HepG2 (cell line): ENCODE data around the gene MTHFD1. TPM values are rescaled to one million over a fixed set of nuclear protein-coding genes. Genes with fewer than 3 reads are reported as not detected.

Experiments
- ATAC-seq: fragments of 200-7000 bp; cut with Tn5 transposase; 3 replicates; pipeline ENCODE4 v1.9.1; 2020; ENCODE audit warnings: mild to moderate bottlenecking, moderate library complexity
- BruUV-seq: library from RNA; stranded (reverse); fragments of 400-500 nt; replicated peaks from 2 replicates; lab custom pipeline; 2021; lab: Mats Ljungman, UMichigan
- CTCF ChIA-PET: fragments of 300-600 bp; formaldehyde crosslinking; extraction: SDS; loops from one replicate; lab custom pipeline; 2021; ENCODE audit warnings: low total read pairs, inconsistent platforms, low intra/inter-chr PET ratio; lab: Yijun Ruan, JAX
- POLR2A ChIA-PET: fragments of 350-600 bp; sonication (Branson Sonifier 250); formaldehyde crosslinking; loops from one replicate; lab custom pipeline; 2020; ENCODE audit warnings: antibody characterized with exemption, inconsistent platforms; lab: Yijun Ruan, JAX
- DNase-seq: peaks from one replicate; pipeline ENCODE4 v3.0.0-alpha.2; 2015; ENCODE audit warnings: low spot score
- FAIRE-seq: peaks from 3 replicates; lab custom pipeline; 2011; peaks lifted over from hg19 to GRCh38; lab: Jason Lieb, UNC
- H2AFZ ChIP-seq: one replicate; pipeline ENCODE4 v1.6.1; 2011; ENCODE audit warnings: low read length, inconsistent platforms
- H3K27ac ChIP-seq: fragments of 300-600 bp; 3 replicates; pipeline ENCODE4 v1.8.0; 2011; ENCODE audit warnings: mixed run types, mild to moderate bottlenecking, mixed read lengths, low read length, inconsistent platforms; ENCODE audit not compliant: insufficient read depth; ENCODE audit errors: extremely low read length
- H3K27me3 ChIP-seq, 2 experiments: fragments of 200-600 bp in 1 of 2; 2 replicates in 1 of 2; 3 replicates in 1 of 2; pipeline versions ENCODE4 v1.6.0 to v1.8.0; 2011; ENCODE audit warnings: low read length in 2 of 2, mild to moderate bottlenecking in 2 of 2, moderate library complexity in 2 of 2, inconsistent platforms in 1 of 2; ENCODE audit not compliant: insufficient read depth in 2 of 2, control insufficient read depth in 1 of 2
- H3K36me3 ChIP-seq, 2 experiments: fragments of 200-600 bp in 1 of 2; replicated peaks in 1 of 2; 2 replicates in 1 of 2; 3 replicates in 1 of 2; pipeline versions ENCODE4 v1.5.1 to v1.8.0; 2011; ENCODE audit warnings: low read length in 2 of 2, inconsistent platforms in 1 of 2; ENCODE audit not compliant: insufficient read depth in 2 of 2, control insufficient read depth in 1 of 2
- H3K4me1 ChIP-seq: 2 replicates; pipeline ENCODE4 v1.5.1; 2012; ENCODE audit warnings: low read length, inconsistent platforms; ENCODE audit not compliant: insufficient read depth
- H3K4me2 ChIP-seq: 2 replicates; pipeline ENCODE4 v1.6.0; 2011; ENCODE audit warnings: low read depth, low read length, inconsistent platforms
- H3K4me3 ChIP-seq, 3 experiments: fragments of 200-600 bp in 1 of 3; sonication (generic), shearing (Covaris generic) in 1 of 3; replicated peaks in 1 of 3; 2 replicates each; pipeline ENCODE4 v1.5.1; 2011 to 2016; ENCODE audit warnings: low read length in 3 of 3, inconsistent platforms in 2 of 3, low read depth in 2 of 3, mild to moderate bottlenecking in 2 of 3, control low read depth in 1 of 3, mixed read lengths in 1 of 3; ENCODE audit not compliant: insufficient read depth in 1 of 3
- H3K79me2 ChIP-seq: one replicate; pipeline ENCODE4 v1.6.1; 2011; ENCODE audit warnings: low read length, inconsistent platforms; ENCODE audit not compliant: insufficient read depth
- H3K9ac ChIP-seq: 2 replicates; pipeline ENCODE4 v1.6.0; 2011; ENCODE audit warnings: mild to moderate bottlenecking, low read depth, low read length, inconsistent platforms; ENCODE audit not compliant: insufficient read depth
- H3K9me3 ChIP-seq: 2 replicates; pipeline ENCODE4 v1.5.1; 2012; ENCODE audit warnings: mild to moderate bottlenecking, low read length
- H4K20me1 ChIP-seq: 2 replicates; pipeline ENCODE4 v1.6.0; 2011; ENCODE audit warnings: inconsistent platforms, mild to moderate bottlenecking, low read length, moderate library complexity; ENCODE audit not compliant: insufficient read depth
- AHR ChIP-seq: IDR thresholded peaks from 2 replicates; pipeline ENCODE4 v1.6.1; 2018; ENCODE audit warnings: missing genetic modification reagents, missing compliant biosample characterization
- ATF4 ChIP-seq, 2 experiments: fragments of 450-650 bp in 1 of 2; sonication (generic) in 1 of 2; formaldehyde crosslinking; IDR thresholded peaks; 2 replicates each; pipeline versions ENCODE4 v1.5.0 to v1.8.0; 2020 to 2022; ENCODE audit warnings: mild to moderate bottlenecking in 1 of 2, missing genetic modification reagents in 1 of 2
- CHD2 ChIP-seq: IDR thresholded peaks from 2 replicates; pipeline ENCODE4 v1.6.1; 2011; ENCODE audit warnings: low read depth, low read length, improper control_type of control experiment
- E2F1 ChIP-seq: sonication (generic); formaldehyde crosslinking; IDR thresholded peaks from 2 replicates; pipeline ENCODE4 v1.5.0; 2020; ENCODE audit warnings: missing genetic modification reagents
- EED ChIP-seq: sonication (generic); formaldehyde crosslinking; IDR thresholded peaks from 2 replicates; pipeline ENCODE4 v1.5.0; 2020; ENCODE audit warnings: mild to moderate bottlenecking, missing genetic modification reagents
- GTF3A ChIP-seq: sonication (generic); formaldehyde crosslinking; conservative IDR thresholded peaks from 2 replicates; pipeline ENCODE4 v1.4.0; 2020; ENCODE audit warnings: mild to moderate bottlenecking, missing genetic modification reagents
- MATR3 ChIP-seq: sonication (generic); formaldehyde crosslinking; IDR thresholded peaks from 2 replicates; pipeline ENCODE4 v1.4.0; 2020; ENCODE audit warnings: missing genetic modification reagents
- MLXIP ChIP-seq: sonication (generic); formaldehyde crosslinking; IDR thresholded peaks from 2 replicates; pipeline ENCODE4 v1.9.0; 2021; ENCODE audit warnings: missing genetic modification reagents, borderline replicate concordance
- POGK ChIP-seq: sonication (generic); formaldehyde crosslinking; conservative IDR thresholded peaks from 2 replicates; pipeline ENCODE4 v1.8.0; 2022; ENCODE audit warnings: mild to moderate bottlenecking, moderate library complexity, missing genetic modification reagents
- SALL1 ChIP-seq: sonication (generic); formaldehyde crosslinking; IDR thresholded peaks from 2 replicates; pipeline ENCODE4 v1.8.0; 2022; ENCODE audit warnings: mild to moderate bottlenecking, missing genetic modification reagents
- ZBTB14 ChIP-seq: sonication (generic); formaldehyde crosslinking; IDR thresholded peaks from 2 replicates; pipeline ENCODE4 v1.4.0; 2020; ENCODE audit warnings: missing genetic modification reagents
- ZFP37 ChIP-seq: sonication (generic); formaldehyde crosslinking; IDR thresholded peaks from 2 replicates; pipeline ENCODE4 v1.4.0; 2020; ENCODE audit warnings: missing genetic modification reagents, borderline replicate concordance
- ZNF552 ChIP-seq: sonication (generic); formaldehyde crosslinking; IDR thresholded peaks from 2 replicates; pipeline ENCODE4 v1.9.0; 2022; ENCODE audit warnings: missing genetic modification reagents, mild to moderate bottlenecking, borderline replicate concordance
- ZNF558 ChIP-seq: sonication (generic); formaldehyde crosslinking; IDR thresholded peaks from 2 replicates; pipeline ENCODE4 v1.9.0; 2022; ENCODE audit warnings: mild to moderate bottlenecking, missing genetic modification reagents, borderline replicate concordance
- ZNF577 ChIP-seq: sonication (generic); formaldehyde crosslinking; IDR thresholded peaks from 2 replicates; pipeline ENCODE4 v1.4.0; 2020; ENCODE audit warnings: mild to moderate bottlenecking, low read depth, missing genetic modification reagents, borderline replicate concordance
- ZNF737 ChIP-seq: sonication (generic); formaldehyde crosslinking; IDR thresholded peaks from 2 replicates; pipeline ENCODE4 v1.5.0; 2020; ENCODE audit warnings: missing genetic modification reagents, mild to moderate bottlenecking, borderline replicate concordance
- WGBS: methylation state at CpG from one replicate; pipeline ENCODE4 v1.1.6; 2017; ENCODE audit warnings: low lambda C conversion rate; 5-methylcytosine and 5-hydroxymethylcytosine counted together
- in situ Hi-C: cut with HindIII; loops from 2 replicates; pipeline ENCODE4 v1.10.0; 2017; ENCODE audit warnings: low pct_unique_long_range_greater_than_20kb; ENCODE audit not compliant: extremely low pct_ligation_motif_present
- intact Hi-C: fragments of 100-400 bp; cut with micrococcal nuclease; formaldehyde crosslinking; loops from one replicate; pipeline ENCODE4 v1.10.0; 2022; ENCODE audit not compliant: unreplicated experiment
- polyA plus RNA-seq, 8 experiments: library from polyadenylated mRNA; depleted of rRNA in 3 of 8; stranded (reverse) in 7 of 8; unstranded in 1 of 8; fragments of >200 nt; fragmentation: Illumina TruSeq in 4 of 8; extraction: Trizol in 4 of 8; gene quantifications; 2 replicates each; pipeline versions ENCODE4 v1.2.1 to v1.2.3, GENCODE V29; 2011 to 2016; ENCODE audit warnings: low read depth in 4 of 8, missing spikeins in 1 of 8, mixed read lengths in 1 of 8; ENCODE audit not compliant: insufficient read depth in 1 of 8
- total RNA-seq, 5 experiments: library from RNA; depleted of rRNA; stranded (reverse); fragments of >200 nt; fragmentation: Illumina TruSeq; extraction: Trizol; gene quantifications; 2 replicates each; pipeline ENCODE4 v1.2.3, GENCODE V29; 2016; ENCODE audit warnings: low read depth in 1 of 5

The MTHFD1 gene
- total and polyA plus RNA-seq, 2 of the 13 experiments (the other 11 are each of a cell fraction or from before 2014, with no cell fraction given), result 31.0 to 106 TPM

GRCh38 chr14:64442300-64442988 lies 54.3 kb downstream of the MTHFD1 start:
- no peak for ATAC-seq
- H3K36me3 ChIP-seq, result peaks cover 29 to 78% of the 10 kb centered on the region in 2 experiments
- H3K27me3 ChIP-seq, result no peaks in the 10 kb centered on the region
- no TSS peak for BruUV-seq
- ChIA-PET CTCF (no interaction called here), POLR2A (no interaction called here)
- FAIRE-seq, result no peak
- H4K20me1 ChIP-seq, result no peaks in the 10 kb centered on the region
- WGBS, result over 99% methylated on average over 17 of the region's 17 CpGs
- H3K27ac ChIP-seq, result no peak overlapping the region
- H3K4me3 ChIP-seq, result no peak overlapping the region
- in situ Hi-C loops, result no loop called here
- intact Hi-C loops, result no loop called here
- no peak overlapping the region for H3K9ac ChIP-seq
- no peak overlapping the region for H2AFZ ChIP-seq
- no peak for DNase-seq
- no peaks in the 10 kb centered on the region for H3K4me1 ChIP-seq
- no peaks in the 10 kb centered on the region for H3K9me3 ChIP-seq
- no peaks in the 10 kb centered on the region for H3K79me2 ChIP-seq
- no peak overlapping the region for H3K4me2 ChIP-seq
- TF ChIP-seq ZNF558 (CRISPR knock-in tag) (no peak), POGK (no peak), MATR3 (CRISPR knock-in tag) (no peak), GTF3A (CRISPR knock-in tag) (no peak), EED (CRISPR knock-in tag) (no peak), ZBTB14 (CRISPR knock-in tag) (no peak), ZNF577 (CRISPR knock-in tag) (no peak), ZFP37 (CRISPR knock-in tag) (no peak), ATF4 (CRISPR knock-in tag; IDR thresholded peaks at IDR 0.05) (no peak), ZNF737 (CRISPR knock-in tag) (no peak), AHR (CRISPR knock-in tag) (no peak), SALL1 (CRISPR knock-in tag) (no peak), ZNF552 (no peak), CHD2 (no peak), E2F1 (CRISPR knock-in tag) (no peak), MLXIP (CRISPR knock-in tag) (no peak)
